Measurements from ENCODE around the gene LCN6.

- TF ChIP-seq SIN3A (IDR thresholded peaks at IDR 0.05; ENCODE audit: borderline replicate concordance in 2 of 2, control insufficient read depth in 1 of 2, low read depth in 2 of 2, low read length in 2 of 2) (no peak), ELK3 (CRISPR knock-in tag; IDR thresholded peaks at IDR 0.05) (no peak), ZBTB12 (CRISPR knock-in tag; IDR thresholded peaks at IDR 0.05) (no peak), FOXK2 (conservative IDR thresholded peaks at IDR 0.05 in 1 of 2, IDR thresholded peaks at IDR 0.05 in 1 of 2; ENCODE audit: low read depth in 2 of 2) (no peak), CGGBP1 (CRISPR knock-in tag; IDR thresholded peaks at IDR 0.05) (no peak), ZNF253 (CRISPR knock-in tag; conservative IDR thresholded peaks at IDR 0.05) (no peak), ZBTB34 (CRISPR knock-in tag; IDR thresholded peaks at IDR 0.05) (no peak), CTCF (IDR thresholded peaks at IDR 0.05 in 2 of 3, conservative IDR thresholded peaks at IDR 0.05 in 1 of 3; ENCODE audit: insufficient read depth in 2 of 3, low read depth in 1 of 3, low read length in 3 of 3) (no peak), EGR1 (conservative IDR thresholded peaks at IDR 0.05) (no peak), GABPA (tag; conservative IDR thresholded peaks at IDR 0.05; ENCODE audit: low read depth) (no peak), MTA2 (IDR thresholded peaks at IDR 0.05; ENCODE audit: low read depth) (no peak)
These were observed 34.1 kb upstream of the LCN6 start for GRCh38 chr9:136782452-136782851.

Measured in K562 (cell line).